Esophagus squamous epithelium (tissue), 5 donors: ENCODE measurements around the gene CENATAC. TPM values are rescaled to one million over a fixed set of nuclear protein-coding genes. Genes with fewer than 3 reads are reported as not detected.

Source experiments
- DNase-seq: peaks from one replicate; lab custom pipeline; 2025; lab: John Stamatoyannopoulos, UW
- H3K27ac ChIP-seq, 4 donors: fragments of 200-600 bp; sonication (generic); one replicate each; pipeline ENCODE4 v1.5.1; 2016 to 2019; ENCODE audit warnings: mild to moderate bottlenecking in 1 of 4
- H3K27me3 ChIP-seq, 4 donors: fragments of 200-600 bp; sonication (generic); 1 replicate in 3 of 4; 2 replicates in 1 of 4; pipeline versions ENCODE4 v1.5.1 to v1.6.0; 2017 to 2021; ENCODE audit warnings: antibody characterized with exemption in 1 of 4
- H3K36me3 ChIP-seq, 3 donors: fragments of 200-600 bp; sonication (generic); one replicate each; pipeline ENCODE4 v1.5.1; 2016 to 2019
- H3K4me1 ChIP-seq, 3 donors: fragments of 200-600 bp; sonication (generic); one replicate each; pipeline ENCODE4 v1.5.1; 2017 to 2019
- H3K4me3 ChIP-seq, 4 donors: fragments of 200-600 bp; sonication (generic); 1 replicate in 3 of 4; 2 replicates in 1 of 4; pipeline ENCODE4 v1.5.1; 2016 to 2019; ENCODE audit warnings: mild to moderate bottlenecking in 2 of 4, moderate library complexity in 1 of 4
- H3K9me3 ChIP-seq, 3 donors: fragments of 200-600 bp; sonication (generic); one replicate each; pipeline ENCODE4 v1.5.1; 2016 to 2019
- POLR2A ChIP-seq, 4 donors: fragments of 450-650 bp; IDR thresholded peaks; one replicate each; pipeline ENCODE4 v1.6.1; 2017; ENCODE audit warnings: antibody characterized with exemption in 4 of 4, mild to moderate bottlenecking in 4 of 4, moderate library complexity in 3 of 4
- WGBS, 2 donors: methylation state at CpG; one replicate each; pipeline ENCODE4 v1.1.5; 2018; 5-methylcytosine and 5-hydroxymethylcytosine counted together
- intact Hi-C: fragments of 100-400 bp; cut with DNase I; formaldehyde crosslinking; loops from one replicate; pipeline ENCODE4 v1.15.0; 2022
- total RNA-seq, 4 donors: library from RNA; depleted of rRNA; stranded (reverse); fragments of >200 nt; gene quantifications; one replicate each; pipeline ENCODE4 v1.1.0, GENCODE V29; 2016
- TF ChIP-seq, protein P1 (sequence below), 6 experiments: fragments of 450-650 bp in 4 of 6; fragments of 200-600 bp in 2 of 6; sonication (generic) in 2 of 6; IDR thresholded peaks; one replicate each; pipeline ENCODE4 v1.5.1; 2016 to 2019; ENCODE audit warnings: antibody characterized with exemption in 6 of 6, mild to moderate bottlenecking in 4 of 6, moderate library complexity in 4 of 6
- donor health status: DM: yes; HTN: yes; CAD: no.

The CENATAC gene
- total RNA-seq, 4 donors from 2014 or later, result 9.2 to 58.9 (median 29.4) TPM

DNA sequence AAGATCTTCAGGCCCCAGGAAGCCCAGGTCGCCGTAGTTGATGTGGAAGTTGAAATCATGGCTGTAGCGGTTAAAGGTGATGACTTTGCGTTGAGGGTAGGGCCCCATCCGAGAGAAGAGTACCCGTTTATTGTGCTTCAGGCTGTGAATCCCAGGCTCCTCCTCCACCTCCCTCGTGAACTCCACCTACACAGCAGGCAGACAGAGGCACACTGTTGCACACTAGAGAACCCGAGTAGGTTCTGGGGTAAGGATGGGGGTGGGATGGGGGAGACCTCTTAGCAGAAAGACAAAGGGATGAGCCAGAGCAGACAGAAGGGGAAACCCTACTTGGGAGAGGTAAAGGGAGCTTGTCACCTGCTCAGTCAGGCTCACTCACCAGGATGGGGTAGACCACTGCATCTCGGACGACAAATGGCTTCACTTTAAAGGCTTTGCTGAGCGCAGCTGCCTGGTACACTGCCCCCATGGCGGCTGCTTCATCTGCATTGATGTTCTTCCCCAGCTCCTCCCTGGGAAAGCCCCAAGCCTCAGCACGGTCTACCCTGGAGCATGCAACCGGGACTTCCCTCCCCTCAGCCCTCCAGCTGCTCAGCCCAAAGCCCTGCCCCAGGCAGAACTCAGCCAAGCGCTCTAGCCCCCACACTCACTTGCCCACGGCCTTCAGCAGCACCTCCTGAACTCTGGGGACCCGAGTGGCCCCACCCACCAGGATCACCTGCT, 53.7 kb downstream of the CENATAC start:
- Histone ChIP-seq H3K9me3 (no peaks in the 10 kb centered on the region), H3K27ac (no peak overlapping the region), H3K36me3 (peaks cover 50 to 89% (median 56%) of the 10 kb centered on the region in 3 donors), H3K4me3 (no peak overlapping the region), H3K27me3 (no peaks in the 10 kb centered on the region), H3K4me1 (peaks cover 9 to 21% (median 12%) of the 10 kb centered on the region in 3 donors)
- 63 to 75% methylated on average over 14 of the region's 17 CpGs for whole genome bisulfite sequencing, 2 donors
- intact Hi-C loops, result no loop called here
- no peak for DNase-seq
- TF ChIP-seq, protein P1, sequence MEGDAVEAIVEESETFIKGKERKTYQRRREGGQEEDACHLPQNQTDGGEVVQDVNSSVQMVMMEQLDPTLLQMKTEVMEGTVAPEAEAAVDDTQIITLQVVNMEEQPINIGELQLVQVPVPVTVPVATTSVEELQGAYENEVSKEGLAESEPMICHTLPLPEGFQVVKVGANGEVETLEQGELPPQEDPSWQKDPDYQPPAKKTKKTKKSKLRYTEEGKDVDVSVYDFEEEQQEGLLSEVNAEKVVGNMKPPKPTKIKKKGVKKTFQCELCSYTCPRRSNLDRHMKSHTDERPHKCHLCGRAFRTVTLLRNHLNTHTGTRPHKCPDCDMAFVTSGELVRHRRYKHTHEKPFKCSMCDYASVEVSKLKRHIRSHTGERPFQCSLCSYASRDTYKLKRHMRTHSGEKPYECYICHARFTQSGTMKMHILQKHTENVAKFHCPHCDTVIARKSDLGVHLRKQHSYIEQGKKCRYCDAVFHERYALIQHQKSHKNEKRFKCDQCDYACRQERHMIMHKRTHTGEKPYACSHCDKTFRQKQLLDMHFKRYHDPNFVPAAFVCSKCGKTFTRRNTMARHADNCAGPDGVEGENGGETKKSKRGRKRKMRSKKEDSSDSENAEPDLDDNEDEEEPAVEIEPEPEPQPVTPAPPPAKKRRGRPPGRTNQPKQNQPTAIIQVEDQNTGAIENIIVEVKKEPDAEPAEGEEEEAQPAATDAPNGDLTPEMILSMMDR (IDR thresholded peaks at IDR 0.05), result no peak

DNA sequence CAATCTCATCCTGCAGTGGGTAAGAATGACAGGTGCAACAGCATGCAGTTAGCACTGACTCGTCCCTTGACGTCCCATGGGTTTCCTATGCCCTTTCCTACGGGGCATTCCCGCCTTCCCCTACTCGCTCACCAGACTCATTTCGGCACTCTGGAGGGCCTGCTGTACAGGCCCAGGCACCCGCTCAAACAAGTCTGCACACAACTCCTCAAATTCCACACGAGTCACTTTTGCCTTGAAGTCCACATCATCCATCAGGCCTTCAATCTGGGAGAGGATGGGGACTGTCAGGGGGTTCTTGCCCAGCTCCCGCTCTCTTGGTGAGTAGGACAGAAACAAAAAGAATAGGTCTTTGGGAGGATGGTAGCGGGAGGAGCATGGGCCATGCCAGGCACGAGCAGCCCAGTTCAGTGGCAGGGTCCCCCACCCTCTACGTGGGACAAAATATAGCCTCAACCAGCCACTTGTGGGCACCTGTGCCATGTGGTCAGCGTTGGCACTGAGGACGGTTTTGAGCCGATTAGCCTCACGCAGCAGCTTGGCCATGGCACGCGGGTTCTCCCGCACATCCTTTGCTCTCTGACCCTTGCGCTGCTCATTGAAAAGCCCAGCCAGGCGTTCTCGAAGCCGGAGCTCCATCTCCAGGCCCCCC, 54.4 kb downstream of the CENATAC start:
- no peak overlapping the region for H3K27ac ChIP-seq
- no peaks in the 10 kb centered on the region for H3K9me3 ChIP-seq
- TF ChIP-seq, protein P1 (IDR thresholded peaks at IDR 0.05), result no peak
- no peak for TF ChIP-seq POLR2A (IDR thresholded peaks at IDR 0.05)
- intact Hi-C loops, result no loop called here
- no peak overlapping the region for H3K4me3 ChIP-seq
- WGBS, 2 donors, result 70 to 79% methylated on average over 11 to 23 of the region's 23 CpGs
- H3K4me1 ChIP-seq, result peaks cover 9 to 21% (median 12%) of the 10 kb centered on the region in 3 donors
- DNase-seq, result no peak
- no peaks in the 10 kb centered on the region for H3K27me3 ChIP-seq
- peaks cover 44 to 82% (median 51%) of the 10 kb centered on the region in 3 donors for H3K36me3 ChIP-seq

DNA sequence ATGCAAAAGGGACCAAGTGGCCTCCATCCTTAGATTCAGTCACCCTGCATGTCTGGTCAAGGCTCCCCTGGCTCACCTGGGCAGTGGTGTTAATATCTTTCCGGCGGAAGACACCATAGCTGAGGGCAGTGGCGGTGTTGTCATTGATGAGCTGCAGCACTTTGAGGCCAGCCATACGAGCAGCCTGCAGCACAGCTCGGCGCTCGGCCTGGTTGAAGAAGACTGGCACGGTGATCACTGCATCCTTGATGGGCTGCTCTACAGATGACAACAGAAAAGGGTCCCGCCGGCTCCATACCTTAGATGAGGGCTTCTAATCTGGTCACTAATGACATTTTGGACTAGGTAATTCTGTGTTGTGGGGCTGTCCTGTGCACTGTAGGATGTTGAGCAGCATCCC, 56.5 kb downstream of the CENATAC start:
- peaks cover 9 to 32% (median 19%) of the 10 kb centered on the region in 3 donors for H3K4me1 ChIP-seq
- H3K27me3 ChIP-seq, result no peaks in the 10 kb centered on the region
- TF ChIP-seq, protein P1 (IDR thresholded peaks at IDR 0.05), result no peak
- no peak for TF ChIP-seq POLR2A (IDR thresholded peaks at IDR 0.05)
- no peak overlapping the region for H3K27ac ChIP-seq
- DNase-seq, result no peak
- WGBS, 2 donors, result 100% methylated on average over 6 of the region's 10 CpGs; no CpG with 5 or more reads in 1 of the 2 donors
- intact Hi-C loops, result no loop called here
- H3K9me3 ChIP-seq, result no peaks in the 10 kb centered on the region
- peaks cover 26 to 60% (median 30%) of the 10 kb centered on the region in 3 donors for H3K36me3 ChIP-seq
- H3K4me3 ChIP-seq, result no peak overlapping the region

DNA sequence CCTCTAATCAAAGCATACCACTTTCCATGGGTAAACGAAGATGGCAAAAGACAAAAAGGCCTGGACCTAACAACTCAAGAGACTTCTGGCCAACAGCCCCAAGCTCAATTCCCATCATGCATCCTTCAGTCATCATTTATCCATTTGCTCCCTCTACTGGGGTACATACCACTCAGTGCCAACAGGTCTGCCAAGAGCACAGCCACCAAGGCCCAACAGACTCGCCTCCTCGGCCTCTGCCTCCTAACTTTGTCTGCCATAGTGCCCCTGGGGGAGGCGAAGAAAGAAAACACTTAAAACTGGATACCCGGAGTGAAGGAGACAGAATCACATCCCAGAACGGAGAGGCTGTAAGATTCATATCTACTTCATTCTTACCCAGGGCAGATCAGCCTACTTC, 58.0 kb downstream of the CENATAC start:
- peaks cover 9 to 32% (median 19%) of the 10 kb centered on the region in 3 donors for H3K4me1 ChIP-seq
- WGBS, 2 donors, result 37 to 46% methylated on average over 4 to 6 of the region's 6 CpGs
- DNase-seq, result no peak
- H3K27ac ChIP-seq, result peak overlapping the region in 3 of 4 donors; percentile 87 to 94 (median 94)
- H3K4me3 ChIP-seq, result peak overlapping the region; percentile 61 to 99 (median 96)
- intact Hi-C loops, result no loop called here
- TF ChIP-seq POLR2A (IDR thresholded peaks at IDR 0.05), result no peak
- TF ChIP-seq, protein P1 (IDR thresholded peaks at IDR 0.05), result no peak
- H3K27me3 ChIP-seq, result no peaks in the 10 kb centered on the region
- H3K9me3 ChIP-seq, result no peaks in the 10 kb centered on the region
- H3K36me3 ChIP-seq, result peaks cover 23 to 46% (median 26%) of the 10 kb centered on the region in 3 donors
